ENCODE results near the gene INHBE.

The INHBE gene

GRCh38 chr12:57452937-57453509 lies 2.1 kb upstream of the INHBE start:
- DNase-seq (ENCODE audit: insufficient read length, low spot score) (no peak), FAIRE-seq (no peak)

DNA sequence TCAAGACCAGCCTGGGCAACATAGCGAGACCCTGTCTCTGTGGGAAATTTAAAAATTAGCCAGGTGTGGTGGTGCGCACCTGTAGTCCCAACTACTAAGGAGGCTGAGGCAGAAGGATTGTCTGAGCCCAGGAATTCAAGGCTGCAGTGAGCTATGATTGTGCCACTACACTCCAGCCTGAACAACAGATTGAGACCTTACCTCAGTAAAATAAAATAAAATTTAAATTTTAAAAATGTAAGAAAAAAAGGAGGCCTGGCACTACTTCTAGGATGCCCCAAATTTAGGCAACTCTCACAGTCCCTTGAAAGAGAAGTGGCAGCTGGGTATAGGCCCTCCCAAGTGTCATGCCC lies 918 bp upstream of the INHBE start:
- DNase-seq (ENCODE audit: insufficient read length, low spot score) (no peak), FAIRE-seq (no peak)
- TF ChIP-seq CTCF (IDR thresholded peaks at IDR 0.05; ENCODE audit: insufficient read depth, missing control alignments): no peak

More at GRCh38 chr12:57452937-57453509, 2.1 kb upstream of the INHBE start:
- TF ChIP-seq CTCF (IDR thresholded peaks at IDR 0.05; ENCODE audit: insufficient read depth, missing control alignments): peak; percentile 95

GRCh38 chr12:57455374-57456144 lies 452 bp downstream of the INHBE start:
- FAIRE-seq (no peak), DNase-seq (ENCODE audit: insufficient read length, low spot score) (no peak)
- TF ChIP-seq CTCF (IDR thresholded peaks at IDR 0.05; ENCODE audit: insufficient read depth, missing control alignments): no peak

- no peak for FAIRE-seq
- no peak for DNase-seq (ENCODE audit: insufficient read length, low spot score)
- TF ChIP-seq CTCF (IDR thresholded peaks at IDR 0.05; ENCODE audit: insufficient read depth, missing control alignments): peak; percentile 79
These were observed 1.1 kb downstream of the INHBE start for GRCh38 chr12:57456145-57456700.

DNA sequence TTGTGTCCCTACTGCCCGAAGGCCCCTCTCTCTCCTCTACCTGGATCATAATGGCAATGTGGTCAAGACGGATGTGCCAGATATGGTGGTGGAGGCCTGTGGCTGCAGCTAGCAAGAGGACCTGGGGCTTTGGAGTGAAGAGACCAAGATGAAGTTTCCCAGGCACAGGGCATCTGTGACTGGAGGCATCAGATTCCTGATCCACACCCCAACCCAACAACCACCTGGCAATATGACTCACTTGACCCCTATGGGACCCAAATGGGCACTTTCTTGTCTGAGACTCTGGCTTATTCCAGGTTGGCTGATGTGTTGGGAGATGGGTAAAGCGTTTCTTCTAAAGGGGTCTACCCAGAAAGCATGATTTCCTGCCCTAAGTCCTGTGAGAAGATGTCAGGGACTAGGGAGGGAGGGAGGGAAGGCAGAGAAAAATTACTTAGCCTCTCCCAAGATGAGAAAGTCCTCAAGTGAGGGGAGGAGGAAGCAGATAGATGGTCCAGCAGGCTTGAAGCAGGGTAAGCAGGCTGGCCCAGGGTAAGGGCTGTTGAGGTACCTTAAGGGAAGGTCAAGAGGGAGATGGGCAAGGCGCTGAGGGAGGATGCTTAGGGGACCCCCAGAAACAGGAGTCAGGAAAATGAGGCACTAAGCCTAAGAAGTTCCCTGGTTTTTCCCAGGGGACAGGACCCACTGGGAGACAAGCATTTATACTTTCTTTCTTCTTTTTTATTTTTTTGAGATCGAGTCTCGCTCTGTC lies 1.8 kb downstream of the INHBE start:
- no peak for FAIRE-seq
- no peak for DNase-seq (ENCODE audit: insufficient read length, low spot score)
- TF ChIP-seq CTCF (IDR thresholded peaks at IDR 0.05; ENCODE audit: insufficient read depth, missing control alignments): no peak

GRCh38 chr12:57458665-57459054 lies 3.6 kb downstream of the INHBE start:
- FAIRE-seq (no peak), DNase-seq (ENCODE audit: insufficient read length, low spot score) (no peak)
- no peak for TF ChIP-seq CTCF (IDR thresholded peaks at IDR 0.05; ENCODE audit: insufficient read depth, missing control alignments)
